Pulmonary artery endothelial cell (primary cell): ENCODE measurements around the gene RPS6KL1. TPM values are rescaled to one million over a fixed set of nuclear protein-coding genes. Genes with fewer than 3 reads are reported as not detected.

Experiments
- DNase-seq: peaks from one replicate; pipeline ENCODE4 v3.0.0-alpha.2; 2011; ENCODE audit warnings: low read depth, low spot score
- total RNA-seq: library from RNA; depleted of rRNA; stranded (reverse); fragments of >200 nt; gene quantifications from 2 replicates; pipeline ENCODE4 v1.2.3, GENCODE V29; 2014

Gene RPS6KL1
- total RNA-seq, 1 donor from 2014 or later = 14.8 TPM

- no peak for DNase-seq
Measured at GRCh38 chr14:74858022-74858421, 65.0 kb downstream of the RPS6KL1 start.

GRCh38 chr14:74856366-74856765, 66.7 kb downstream of the RPS6KL1 start:
- DNase-seq = no peak

GRCh38 chr14:74855945-74856344, 67.1 kb downstream of the RPS6KL1 start:
- DNase-seq = no peak

GRCh38 chr14:74855021-74855420, 68.0 kb downstream of the RPS6KL1 start:
- no peak for DNase-seq

Other genes starting within 250 kb of the RPS6KL1 start
- 32.2 and 34.4 TPM in 2 replicates for gene AREL1, start 210.2 kb downstream of the RPS6KL1 start, total RNA-seq
- gene FCF1, start 210.1 kb downstream of the RPS6KL1 start, total RNA-seq = 32.0 and 54.1 TPM in 2 replicates
- 22.5 and 28.7 TPM in 2 replicates for gene YLPM1, start 159.9 kb downstream of the RPS6KL1 start, total RNA-seq
- gene PROX2, start 47.1 kb downstream of the RPS6KL1 start, total RNA-seq = not detected in 2 replicates
- gene DLST, start 41.3 kb downstream of the RPS6KL1 start, total RNA-seq = 66.0 and 75.3 TPM in 2 replicates
- gene PGF, start 32.3 kb upstream of the RPS6KL1 start, total RNA-seq = 209 and 564 TPM in 2 replicates
- 209 and 305 TPM in 2 replicates for gene EIF2B2, start 79.7 kb upstream of the RPS6KL1 start, total RNA-seq
- 15.0 and 20.0 TPM in 2 replicates for gene MLH3, start 128.2 kb upstream of the RPS6KL1 start, total RNA-seq
- 9.7 and 13.7 TPM in 2 replicates for gene ACYP1, start 140.8 kb upstream of the RPS6KL1 start, total RNA-seq
- 0.99 and 1.3 TPM in 2 replicates for gene ZC2HC1C, start 146.4 kb upstream of the RPS6KL1 start, total RNA-seq
- gene NEK9, start 203.8 kb upstream of the RPS6KL1 start, total RNA-seq = 43.7 and 73.8 TPM in 2 replicates